Testis (tissue), 3 donors: ENCODE results near the gene CD274. TPM values are rescaled to one million over a fixed set of nuclear protein-coding genes. Genes with fewer than 3 reads are reported as not detected.

Experiments used
- DNase-seq: peaks from one replicate; pipeline ENCODE4 v3.0.0-alpha.2; 2019
- H3K27ac ChIP-seq, 2 donors: fragments of 200-600 bp; sonication (generic); one replicate each; pipeline ENCODE4 v1.5.1; 2019
- H3K27me3 ChIP-seq: fragments of 200-600 bp; sonication (generic); one replicate; pipeline ENCODE4 v1.5.1; 2019
- H3K36me3 ChIP-seq: fragments of 200-600 bp; sonication (generic); one replicate; pipeline ENCODE4 v1.5.1; 2017; ENCODE audit warnings: low read depth; ENCODE audit errors: missing control alignments
- H3K4me1 ChIP-seq: fragments of 200-600 bp; sonication (generic); one replicate; pipeline ENCODE4 v1.5.1; 2019
- H3K4me3 ChIP-seq, 2 donors: fragments of 200-600 bp; sonication (generic); one replicate each; pipeline ENCODE4 v1.5.1; 2017 to 2019
- H3K9me3 ChIP-seq: fragments of 200-600 bp; sonication (generic); one replicate; pipeline ENCODE4 v1.5.1; 2017
- CTCF ChIP-seq, 3 experiments: fragments of 450-650 bp in 2 of 3; fragments of 200-600 bp in 1 of 3; sonication (generic) in 1 of 3; IDR thresholded peaks; one replicate each; pipeline ENCODE4 v1.5.1; 2016 to 2019; ENCODE audit warnings: antibody characterized with exemption in 3 of 3, mild to moderate bottlenecking in 2 of 3, moderate library complexity in 1 of 3
- POLR2A ChIP-seq: fragments of 450-650 bp; IDR thresholded peaks from one replicate; pipeline ENCODE4 v1.6.1; 2017; ENCODE audit warnings: antibody characterized with exemption, mild to moderate bottlenecking, moderate library complexity
- WGBS, 2 donors: methylation state at CpG; one replicate each; pipeline ENCODE4 v1.1.5; 2018; 5-methylcytosine and 5-hydroxymethylcytosine counted together
- intact Hi-C: fragments of 100-400 bp; cut with DNase I; formaldehyde crosslinking; loops from one replicate; pipeline ENCODE4 v1.15.1; 2023; ENCODE audit warnings: low total_unique reads
- polyA plus RNA-seq: library from polyadenylated mRNA; stranded (reverse); fragments of 350-450 nt; fragmentation: Illumina TruSeq; extraction: RNeasy Lipid Tissue Mini Kit (QIAGEN cat#74804); gene quantifications from one replicate; pipeline ENCODE4 v1.2.3, GENCODE V29; 2014; ENCODE audit warnings: low read depth, low replicate concordance; ENCODE audit not compliant: insufficient read depth
- total RNA-seq, 2 donors: library from RNA; depleted of rRNA; stranded (reverse); fragments of >200 nt; gene quantifications; one replicate each; pipeline ENCODE4 v1.2.3, GENCODE V29; 2016

The CD274 gene
- total and polyA plus RNA-seq, 3 donors from 2014 or later = 1.3 to 4.6 (median 1.5) TPM

GRCh38 chr9:5419987-5420386 lies 30.4 kb upstream of the CD274 start:
- DNase-seq = no peak
- intact Hi-C loops = no loop called here
- no peaks in the 10 kb centered on the region for H3K27me3 ChIP-seq
- H3K27ac ChIP-seq = no peak overlapping the region
- no peaks in the 10 kb centered on the region for H3K4me1 ChIP-seq
- H3K36me3 ChIP-seq = no peaks in the 10 kb centered on the region
- no peaks in the 10 kb centered on the region for H3K9me3 ChIP-seq
- no peak overlapping the region for H3K4me3 ChIP-seq
- TF ChIP-seq CTCF (IDR thresholded peaks at IDR 0.05) = no peak
- TF ChIP-seq POLR2A = no peak

GRCh38 chr9:5421163-5421562 lies 29.2 kb upstream of the CD274 start:
- intact Hi-C loops = no loop called here

DNA sequence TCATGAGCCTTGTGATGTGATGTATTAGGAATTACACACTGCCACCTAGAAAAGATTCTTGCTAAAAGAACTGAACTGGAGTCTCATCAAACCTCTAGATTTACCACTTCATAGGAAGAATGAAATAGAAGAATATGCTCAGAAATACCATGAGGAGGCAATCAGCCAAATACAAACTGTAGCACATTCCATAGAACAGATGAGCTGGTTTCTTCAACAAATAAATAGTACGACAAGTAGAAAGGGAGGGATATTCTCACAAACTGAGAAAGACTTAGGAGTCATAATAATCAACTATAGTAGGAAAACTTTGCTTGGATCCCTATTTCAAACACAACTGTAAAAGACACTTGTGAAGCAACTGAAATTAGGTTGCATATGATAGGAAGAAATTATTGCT lies 28.1 kb upstream of the CD274 start:
- Histone ChIP-seq H3K27ac (no peak overlapping the region), H3K36me3 (no peaks in the 10 kb centered on the region), H3K4me1 (no peaks in the 10 kb centered on the region), H3K4me3 (no peak overlapping the region), H3K27me3 (no peaks in the 10 kb centered on the region), H3K9me3 (no peaks in the 10 kb centered on the region)
- WGBS, 2 donors = 93 to 100% methylated on average over 1 of the region's 1 CpG
- TF ChIP-seq CTCF (IDR thresholded peaks at IDR 0.05) = no peak
- no peak for TF ChIP-seq POLR2A
- DNase-seq = no peak
- intact Hi-C loops = no loop called here

More at GRCh38 chr9:5421163-5421562, 29.2 kb upstream of the CD274 start:
- H3K27ac ChIP-seq = no peak overlapping the region
- TF ChIP-seq POLR2A (no peak), CTCF (IDR thresholded peaks at IDR 0.05) (no peak)
- DNase-seq = no peak
- H3K4me3 ChIP-seq = no peak overlapping the region
- H3K9me3 ChIP-seq = no peaks in the 10 kb centered on the region
- H3K36me3 ChIP-seq = no peaks in the 10 kb centered on the region
- WGBS, 2 donors = 73 to 82% methylated on average over 2 of the region's 2 CpGs
- H3K27me3 ChIP-seq = no peaks in the 10 kb centered on the region
- H3K4me1 ChIP-seq = no peaks in the 10 kb centered on the region

GRCh38 chr9:5425006-5425628 lies 25.2 kb upstream of the CD274 start:
- intact Hi-C loops = no loop called here
- TF ChIP-seq POLR2A (no peak), CTCF (IDR thresholded peaks at IDR 0.05) (peak in 1 of 3 experiments; percentile 20)
- no peak for DNase-seq
- Histone ChIP-seq H3K27me3 (no peaks in the 10 kb centered on the region), H3K27ac (no peak overlapping the region), H3K4me3 (no peak overlapping the region), H3K36me3 (no peaks in the 10 kb centered on the region), H3K4me1 (no peaks in the 10 kb centered on the region), H3K9me3 (no peaks in the 10 kb centered on the region)
- WGBS, 2 donors = 90 to 92% methylated on average over 2 of the region's 2 CpGs

GRCh38 chr9:5427005-5427404 lies 23.3 kb upstream of the CD274 start:
- intact Hi-C loops = no loop called here
- no peak overlapping the region for H3K27ac ChIP-seq
- DNase-seq = no peak
- no peaks in the 10 kb centered on the region for H3K9me3 ChIP-seq
- TF ChIP-seq CTCF (IDR thresholded peaks at IDR 0.05) (no peak), POLR2A (no peak)
- no peak overlapping the region for H3K4me3 ChIP-seq
- H3K27me3 ChIP-seq = no peaks in the 10 kb centered on the region
- H3K36me3 ChIP-seq = no peaks in the 10 kb centered on the region
- no peaks in the 10 kb centered on the region for H3K4me1 ChIP-seq
